Adrenal gland (tissue), 12 donors: ENCODE results near the gene THUMPD3. TPM values are rescaled to one million over a fixed set of nuclear protein-coding genes. Genes with fewer than 3 reads are reported as not detected.

Source experiments
- DNase-seq, 7 donors: peaks; one replicate each; pipeline ENCODE4 v3.0.0-alpha.2; 2019 to 2020
- H3K27ac ChIP-seq, 5 donors: fragments of 200-600 bp; sonication (generic) in 4 of 5; 1 replicate in 3 of 5; 2 replicates in 2 of 5; pipeline versions ENCODE4 v1.5.1 to v1.8.0; 2016 to 2020; ENCODE audit warnings: mild to moderate bottlenecking in 1 of 5
- H3K27me3 ChIP-seq: fragments of 200-600 bp; 2 replicates; pipeline ENCODE4 v1.8.0; 2021
- H3K36me3 ChIP-seq, 2 donors: fragments of 200-600 bp; replicated peaks in 1 of 2; 1 replicate in 1 of 2; 2 replicates in 1 of 2; pipeline versions ENCODE4 v1.5.1 to v1.8.0; 2018 to 2022
- H3K4me1 ChIP-seq, 2 donors: fragments of 200-600 bp; replicated peaks in 1 of 2; 1 replicate in 1 of 2; 2 replicates in 1 of 2; pipeline versions ENCODE4 v1.5.1 to v1.8.0; 2018 to 2021
- H3K4me3 ChIP-seq, 4 donors: fragments of 200-600 bp; sonication (generic) in 3 of 4; one replicate each; pipeline ENCODE4 v1.5.1; 2016 to 2018
- H3K9me3 ChIP-seq, 3 donors: fragments of 200-600 bp; sonication (generic) in 1 of 3; replicated peaks in 1 of 3; 1 replicate in 2 of 3; 2 replicates in 1 of 3; pipeline versions ENCODE4 v1.5.1 to v1.8.0; 2016 to 2021
- POLR2A ChIP-seq, 2 donors: fragments of 450-650 bp; IDR thresholded peaks; one replicate each; pipeline ENCODE4 v1.6.1; 2017; ENCODE audit warnings: antibody characterized with exemption in 2 of 2, mild to moderate bottlenecking in 2 of 2, moderate library complexity in 1 of 2
- WGBS, 4 donors: extraction: QIAGEN DNeasy Blood & Tissue Kit in 2 of 4; methylation state at CpG; one replicate each; pipeline versions ENCODE4 v1.1.5 to v1.1.7; 2013 to 2017; 5-methylcytosine and 5-hydroxymethylcytosine counted together
- intact Hi-C, 2 donors: fragments of 100-400 bp; cut with DNase I; formaldehyde crosslinking; loops; one replicate each; pipeline versions ENCODE4 v1.14.1 to v1.15.0; 2022 to 2023
- polyA plus RNA-seq, 3 donors: library from polyadenylated mRNA; stranded (reverse); fragments of 200-250 nt in 2 of 3; fragments of 350-450 nt in 1 of 3; fragmentation: Illumina TruSeq in 1 of 3; extraction: RNeasy Lipid Tissue Mini Kit (QIAGEN cat#74804) in 1 of 3; gene quantifications; one replicate each; pipeline ENCODE4 v1.2.3, GENCODE V29; 2013 to 2014
- total RNA-seq, 9 donors: library from RNA; depleted of rRNA in 4 of 9; stranded (reverse); fragments of >200 nt in 4 of 9; fragments of 120-200 nt in 1 of 9; fragmentation: NEBNext Ultra II Directional in 1 of 9; extraction: Animal tissue kit (Norgen Biotek cat#: 25700) in 1 of 9; gene quantifications; one replicate each; pipeline versions ENCODE4 v1.1.0 to v1.2.4, GENCODE V29; 2013 to 2023
- TF ChIP-seq, protein P1 (sequence below), 6 experiments: fragments of 450-650 bp in 4 of 6; fragments of 200-600 bp in 2 of 6; sonication (generic) in 1 of 6; IDR thresholded peaks; 1 replicate in 5 of 6; 2 replicates in 1 of 6; pipeline versions ENCODE4 v1.5.1 to v1.8.0; 2016 to 2021; ENCODE audit warnings: antibody characterized with exemption in 6 of 6, mild to moderate bottlenecking in 2 of 6, moderate library complexity in 1 of 6
- donor health status: healthy with polysubstance abuse.
- donor health status: Bipolar disorder and iron deficiency.
- donor health status: DM: yes; HTN: yes; CAD: no.
- donor health status: DM: no; HTN: no; CAD: no.
- donor health status: DM: no; HTN: no; CAD: no.
- donor health status: DM: yes; HTN: yes; CAD: no.

THUMPD3 gene
- total and polyA plus RNA-seq, 12 donors: 20.1 to 84.3 (median 42.8) TPM

DNA sequence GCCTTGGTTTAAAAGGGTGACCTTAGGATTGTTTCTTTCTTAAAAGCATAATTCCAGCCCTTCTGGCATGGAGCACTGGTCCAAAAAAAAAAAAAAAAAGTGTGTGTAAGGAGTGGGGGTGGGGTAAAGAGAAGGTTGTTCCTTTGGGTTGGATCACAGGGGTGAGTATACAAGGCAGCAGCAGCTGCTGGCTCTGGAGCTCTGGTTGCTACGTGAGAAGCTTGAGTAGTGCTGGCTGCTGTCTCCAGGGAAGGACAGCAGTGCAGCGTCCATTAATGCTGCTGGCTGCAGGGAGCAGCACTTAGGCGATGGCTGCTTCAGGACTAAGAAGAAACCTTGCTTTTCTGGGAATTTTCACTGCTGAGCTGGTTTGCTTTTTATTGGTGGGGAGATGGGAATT is 36.9 kb downstream of the THUMPD3 start:
- Histone ChIP-seq H3K36me3 (no peaks in the 10 kb centered on the region), H3K9me3 (no peaks in the 10 kb centered on the region), H3K27me3 (no peaks in the 10 kb centered on the region), H3K4me3 (peak overlapping the region in 1 of 4 donors; percentile 97), H3K27ac (peak overlapping the region; percentile 89 to 99 (median 97)), H3K4me1 (peaks cover 51 to 70% of the 10 kb centered on the region in 2 donors)
- intact Hi-C loops: no loop called here
- 0 to 2% (median 0%) methylated on average over 3 of the region's 3 CpGs for WGBS, 4 donors
- DNase-seq: peak; percentile 74 to 94 (median 86)
- TF ChIP-seq, protein P1, sequence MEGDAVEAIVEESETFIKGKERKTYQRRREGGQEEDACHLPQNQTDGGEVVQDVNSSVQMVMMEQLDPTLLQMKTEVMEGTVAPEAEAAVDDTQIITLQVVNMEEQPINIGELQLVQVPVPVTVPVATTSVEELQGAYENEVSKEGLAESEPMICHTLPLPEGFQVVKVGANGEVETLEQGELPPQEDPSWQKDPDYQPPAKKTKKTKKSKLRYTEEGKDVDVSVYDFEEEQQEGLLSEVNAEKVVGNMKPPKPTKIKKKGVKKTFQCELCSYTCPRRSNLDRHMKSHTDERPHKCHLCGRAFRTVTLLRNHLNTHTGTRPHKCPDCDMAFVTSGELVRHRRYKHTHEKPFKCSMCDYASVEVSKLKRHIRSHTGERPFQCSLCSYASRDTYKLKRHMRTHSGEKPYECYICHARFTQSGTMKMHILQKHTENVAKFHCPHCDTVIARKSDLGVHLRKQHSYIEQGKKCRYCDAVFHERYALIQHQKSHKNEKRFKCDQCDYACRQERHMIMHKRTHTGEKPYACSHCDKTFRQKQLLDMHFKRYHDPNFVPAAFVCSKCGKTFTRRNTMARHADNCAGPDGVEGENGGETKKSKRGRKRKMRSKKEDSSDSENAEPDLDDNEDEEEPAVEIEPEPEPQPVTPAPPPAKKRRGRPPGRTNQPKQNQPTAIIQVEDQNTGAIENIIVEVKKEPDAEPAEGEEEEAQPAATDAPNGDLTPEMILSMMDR (IDR thresholded peaks at IDR 0.05): no peak
- peak in 1 of 2 donors; percentile 89 for TF ChIP-seq POLR2A (IDR thresholded peaks at IDR 0.05)

- peak overlapping the region in 3 of 5 donors; percentile 59 to 98 (median 97) for H3K27ac ChIP-seq
- H3K4me3 ChIP-seq: peak overlapping the region in 1 of 4 donors; percentile 97
- DNase-seq: no peak
- H3K9me3 ChIP-seq: no peaks in the 10 kb centered on the region
- no peaks in the 10 kb centered on the region for H3K27me3 ChIP-seq
- no peak for TF ChIP-seq POLR2A (IDR thresholded peaks at IDR 0.05)
- TF ChIP-seq, protein P1 (IDR thresholded peaks at IDR 0.05): no peak
- 9 to 14% (median 10%) methylated on average over 3 of the region's 3 CpGs for WGBS, 4 donors
- peaks cover 51 to 69% of the 10 kb centered on the region in 2 donors for H3K4me1 ChIP-seq
- intact Hi-C loops: no loop called here
- no peaks in the 10 kb centered on the region for H3K36me3 ChIP-seq
Observed at GRCh38 chr3:9400616-9401015, 37.8 kb downstream of the THUMPD3 start.

- Histone ChIP-seq H3K36me3 (no peaks in the 10 kb centered on the region), H3K4me1 (peaks cover 52 to 78% of the 10 kb centered on the region in 2 donors), H3K4me3 (peak overlapping the region in 1 of 4 donors; percentile 30), H3K9me3 (no peaks in the 10 kb centered on the region), H3K27me3 (no peaks in the 10 kb centered on the region), H3K27ac (peak overlapping the region in 4 of 5 donors; percentile 19 to 98 (median 56))
- DNase-seq: no peak
- intact Hi-C loops: no loop called here
- 35 to 40% (median 37%) methylated on average over 4 of the region's 4 CpGs for WGBS, 4 donors
- TF ChIP-seq, protein P1 (IDR thresholded peaks at IDR 0.05): no peak
- TF ChIP-seq POLR2A (IDR thresholded peaks at IDR 0.05): no peak
Observed at GRCh38 chr3:9401986-9402385, 39.1 kb downstream of the THUMPD3 start.

DNA sequence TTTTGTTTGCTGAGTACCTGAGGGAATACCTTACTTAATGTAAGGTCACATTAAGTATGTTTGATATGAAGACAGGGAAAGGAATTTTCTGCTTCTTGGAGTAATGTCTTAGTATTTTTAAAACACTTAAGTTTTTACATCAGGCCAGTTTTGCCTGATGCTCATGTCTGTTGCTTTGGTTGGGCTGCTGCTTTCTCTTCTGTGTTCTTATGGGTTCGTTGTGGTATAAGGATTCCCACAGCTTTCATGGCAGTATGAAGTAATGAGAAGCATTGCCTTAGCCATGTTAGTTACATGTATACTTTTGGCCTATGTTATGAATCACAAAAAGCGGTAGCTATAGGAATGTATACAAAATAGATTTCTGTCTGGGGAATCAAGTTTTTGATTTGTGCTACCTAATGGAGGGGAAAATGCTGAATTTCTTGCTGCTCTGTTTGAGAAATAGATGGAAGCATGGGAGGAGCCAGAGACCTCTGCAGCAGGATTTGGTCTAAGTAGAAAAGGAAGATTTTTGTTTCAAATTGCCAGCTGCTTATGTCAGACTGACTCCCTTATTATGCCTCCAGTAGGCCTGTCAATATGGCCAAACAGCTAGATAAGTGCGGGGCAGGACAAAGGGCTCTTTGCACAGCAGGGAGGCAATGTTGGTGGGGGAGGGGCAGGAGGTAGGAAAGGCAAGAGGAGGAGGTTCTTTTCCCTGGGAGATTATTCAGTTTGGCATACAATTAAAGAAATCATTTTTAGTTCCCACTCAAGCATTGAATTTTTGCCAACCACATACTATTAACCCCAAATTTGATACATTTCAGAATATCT is 39.8 kb downstream of the THUMPD3 start:
- Histone ChIP-seq H3K9me3 (no peaks in the 10 kb centered on the region), H3K4me1 (peaks cover 55 to 84% of the 10 kb centered on the region in 2 donors), H3K27me3 (no peaks in the 10 kb centered on the region), H3K27ac (peak overlapping the region in 4 of 5 donors; percentile 19 to 98 (median 56)), H3K36me3 (no peaks in the 10 kb centered on the region), H3K4me3 (peak overlapping the region in 1 of 4 donors; percentile 30)
- intact Hi-C loops: no loop called here
- no peak for TF ChIP-seq POLR2A (IDR thresholded peaks at IDR 0.05)
- TF ChIP-seq, protein P1 (IDR thresholded peaks at IDR 0.05): no peak
- 20 to 25% (median 22%) methylated on average over 3 of the region's 3 CpGs for WGBS, 4 donors
- peak in 3 of 7 donors; percentile 40 to 51 (median 44) for DNase-seq
